Kidney epithelial cell (primary cell): Measurements from ENCODE around the gene HOXD8. TPM values are rescaled to one million over a fixed set of nuclear protein-coding genes. Genes with fewer than 3 reads are reported as not detected.

Experiments used
- DNase-seq: peaks from one replicate; pipeline ENCODE4 v3.0.0-alpha.2; 2010; ENCODE audit warnings: low read depth
- H3K27me3 ChIP-seq: 2 replicates; pipeline ENCODE4 v1.6.0; 2011; ENCODE audit warnings: low read length; ENCODE audit not compliant: control insufficient read depth, insufficient read depth
- H3K36me3 ChIP-seq: 2 replicates; pipeline ENCODE4 v1.5.1; 2011; ENCODE audit warnings: low read length; ENCODE audit not compliant: control insufficient read depth, insufficient read depth
- H3K4me3 ChIP-seq: 2 replicates; pipeline ENCODE4 v1.5.1; 2011; ENCODE audit warnings: low read depth, mild to moderate bottlenecking, control low read depth, low read length
- total RNA-seq: library from RNA; depleted of rRNA; stranded (reverse); fragments of >200 nt; gene quantifications from 2 replicates; pipeline ENCODE4 v1.2.3, GENCODE V29; 2015
- TF ChIP-seq, protein P1 (sequence below): IDR thresholded peaks from 2 replicates; pipeline ENCODE4 v1.5.1; 2011; ENCODE audit warnings: mild to moderate bottlenecking, moderate library complexity, low read length, control low read depth, inconsistent platforms; ENCODE audit not compliant: insufficient read depth, poor library complexity, severe bottlenecking

HOXD8 gene
- total RNA-seq, 1 donor from 2014 or later = 18.1 TPM

DNA sequence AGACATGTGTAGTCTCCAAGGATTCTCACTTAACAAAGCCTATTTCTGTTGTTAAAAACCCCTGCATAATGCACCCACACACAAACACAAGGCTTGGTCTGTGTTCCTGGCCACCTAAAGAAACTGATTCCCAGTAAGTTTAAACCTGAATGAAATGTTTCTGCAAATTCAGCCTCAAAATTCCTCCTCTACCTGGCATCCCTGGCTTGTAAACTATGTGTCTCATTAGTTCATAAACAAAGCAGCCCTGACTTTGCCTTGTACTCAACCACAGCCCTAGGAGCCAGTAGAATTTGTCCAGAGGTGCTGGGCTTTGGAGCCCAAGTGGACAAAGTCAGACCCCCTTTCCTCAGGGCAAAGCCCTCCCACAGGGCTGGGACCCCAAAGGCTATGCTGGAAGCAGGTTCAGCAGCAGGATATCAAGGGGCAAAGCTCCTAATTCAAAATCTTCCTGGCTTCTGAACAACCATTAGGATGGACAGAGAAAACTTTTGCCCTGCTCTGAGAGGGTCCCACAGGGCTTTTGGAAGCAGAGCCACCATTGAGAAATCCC lies 39.6 kb upstream of the HOXD8 start:
- Histone ChIP-seq H3K4me3 (no peak overlapping the region), H3K36me3 (no peaks in the 10 kb centered on the region), H3K27me3 (peaks cover 96% of the 10 kb centered on the region)
- no peak for DNase-seq
- TF ChIP-seq, protein P1, sequence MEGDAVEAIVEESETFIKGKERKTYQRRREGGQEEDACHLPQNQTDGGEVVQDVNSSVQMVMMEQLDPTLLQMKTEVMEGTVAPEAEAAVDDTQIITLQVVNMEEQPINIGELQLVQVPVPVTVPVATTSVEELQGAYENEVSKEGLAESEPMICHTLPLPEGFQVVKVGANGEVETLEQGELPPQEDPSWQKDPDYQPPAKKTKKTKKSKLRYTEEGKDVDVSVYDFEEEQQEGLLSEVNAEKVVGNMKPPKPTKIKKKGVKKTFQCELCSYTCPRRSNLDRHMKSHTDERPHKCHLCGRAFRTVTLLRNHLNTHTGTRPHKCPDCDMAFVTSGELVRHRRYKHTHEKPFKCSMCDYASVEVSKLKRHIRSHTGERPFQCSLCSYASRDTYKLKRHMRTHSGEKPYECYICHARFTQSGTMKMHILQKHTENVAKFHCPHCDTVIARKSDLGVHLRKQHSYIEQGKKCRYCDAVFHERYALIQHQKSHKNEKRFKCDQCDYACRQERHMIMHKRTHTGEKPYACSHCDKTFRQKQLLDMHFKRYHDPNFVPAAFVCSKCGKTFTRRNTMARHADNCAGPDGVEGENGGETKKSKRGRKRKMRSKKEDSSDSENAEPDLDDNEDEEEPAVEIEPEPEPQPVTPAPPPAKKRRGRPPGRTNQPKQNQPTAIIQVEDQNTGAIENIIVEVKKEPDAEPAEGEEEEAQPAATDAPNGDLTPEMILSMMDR = no peak

DNA sequence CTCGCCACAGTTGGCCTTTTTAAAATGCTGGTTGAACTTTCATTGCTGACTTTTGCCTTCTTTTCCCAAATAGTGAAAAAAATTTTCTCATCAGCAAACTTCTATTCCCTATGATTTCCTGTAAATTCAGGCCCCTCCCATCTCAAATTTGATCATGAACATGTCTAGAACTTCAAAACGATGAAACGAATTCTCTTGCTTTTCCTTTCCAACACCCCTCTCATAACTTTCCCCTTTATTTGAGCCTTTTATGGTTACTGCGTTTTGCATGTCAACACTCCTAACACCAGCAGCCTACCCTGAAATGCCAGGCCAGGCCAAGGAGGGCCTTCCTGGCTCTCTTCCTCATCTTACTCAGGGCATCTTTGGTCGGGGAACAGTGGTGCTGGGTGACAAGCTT lies 38.6 kb upstream of the HOXD8 start:
- no peak overlapping the region for H3K4me3 ChIP-seq
- TF ChIP-seq, protein P1 = no peak
- peaks cover 92% of the 10 kb centered on the region for H3K27me3 ChIP-seq
- no peak for DNase-seq
- H3K36me3 ChIP-seq = no peaks in the 10 kb centered on the region

- no peak overlapping the region for H3K4me3 ChIP-seq
- peaks cover 89% of the 10 kb centered on the region for H3K27me3 ChIP-seq
- TF ChIP-seq, protein P1 = no peak
These were observed 37.9 kb upstream of the HOXD8 start for GRCh38 chr2:176091329-176092258.

GRCh38 chr2:176092270-176093144 lies 37.0 kb upstream of the HOXD8 start, which contains the start of gene HOXD13:
Gene HOXD13 (plus strand): TSS chr2:176092721. CDS start chr2:176092891, 170 bp downstream.
- Histone ChIP-seq H3K36me3 (no peaks in the 10 kb centered on the region), H3K4me3 (no peak within 1 kb of the TSS), H3K27me3 (peaks cover 90% of the 10 kb centered on the region)
- DNase-seq = no peak
- TF ChIP-seq, protein P1 = no peak

More at GRCh38 chr2:176091329-176092258, 37.9 kb upstream of the HOXD8 start:
- H3K36me3 ChIP-seq = no peaks in the 10 kb centered on the region
- DNase-seq = no peak

DNA sequence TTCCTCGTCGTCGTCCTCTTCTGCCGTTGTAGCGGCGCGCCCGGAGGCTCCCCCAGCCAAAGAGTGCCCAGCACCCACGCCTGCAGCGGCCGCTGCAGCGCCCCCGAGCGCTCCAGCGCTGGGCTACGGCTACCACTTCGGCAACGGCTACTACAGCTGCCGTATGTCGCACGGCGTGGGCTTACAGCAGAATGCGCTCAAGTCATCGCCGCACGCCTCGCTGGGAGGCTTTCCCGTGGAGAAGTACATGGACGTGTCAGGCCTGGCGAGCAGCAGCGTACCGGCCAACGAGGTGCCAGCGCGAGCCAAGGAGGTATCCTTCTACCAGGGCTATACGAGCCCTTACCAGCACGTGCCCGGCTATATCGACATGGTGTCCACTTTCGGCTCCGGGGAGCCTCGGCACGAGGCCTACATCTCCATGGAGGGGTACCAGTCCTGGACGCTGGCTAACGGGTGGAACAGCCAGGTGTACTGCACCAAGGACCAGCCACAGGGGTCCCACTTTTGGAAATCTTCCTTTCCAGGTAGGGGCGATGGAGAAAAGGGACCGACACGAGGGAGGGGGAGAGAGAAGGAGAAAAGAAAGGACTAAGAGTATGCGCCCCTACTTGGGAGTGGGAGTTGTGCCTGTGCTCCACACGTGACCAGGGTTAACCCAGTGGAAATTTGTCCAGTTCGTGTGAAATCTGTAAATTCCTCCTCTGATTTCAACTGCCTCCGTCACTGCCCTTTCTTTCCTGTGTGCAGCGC lies 36.2 kb upstream of the HOXD8 start:
- DNase-seq = no peak
- H3K27me3 ChIP-seq = peaks cover 90% of the 10 kb centered on the region
- no peak overlapping the region for H3K4me3 ChIP-seq
- TF ChIP-seq, protein P1 = peak; percentile 9
- no peaks in the 10 kb centered on the region for H3K36me3 ChIP-seq
